H9 (cell line): ENCODE results near the gene PKP1. TPM values are rescaled to one million over a fixed set of nuclear protein-coding genes. Genes with fewer than 3 reads are reported as not detected.

Source experiments
- DNase-seq: peaks from one replicate; pipeline ENCODE4 v3.0.0-alpha.2; 2017
- H2AFZ ChIP-seq: one replicate; pipeline ENCODE4 v1.6.1; 2013; ENCODE audit warnings: mild to moderate bottlenecking, low read length, control low read depth, moderate library complexity
- H2AK5ac ChIP-seq: 2 replicates; pipeline ENCODE4 v1.6.1; 2013; ENCODE audit warnings: low read length, control low read depth, mixed read lengths; ENCODE audit not compliant: insufficient read length
- H2BK120ac ChIP-seq: one replicate; pipeline ENCODE4 v1.6.1; 2013; ENCODE audit warnings: low read depth, mild to moderate bottlenecking, low read length, control low read depth, inconsistent platforms; ENCODE audit not compliant: poor library complexity, severe bottlenecking
- H2BK12ac ChIP-seq: 2 replicates; pipeline ENCODE4 v1.6.1; 2013; ENCODE audit warnings: low read length, control low read depth, mixed read lengths, low read depth; ENCODE audit not compliant: insufficient read length
- H2BK15ac ChIP-seq: 2 replicates; pipeline ENCODE4 v1.6.1; 2013; ENCODE audit warnings: low read depth, low read length, control low read depth
- H2BK20ac ChIP-seq: one replicate; pipeline ENCODE4 v1.6.1; 2013; ENCODE audit warnings: low read depth, mild to moderate bottlenecking, low read length, control low read depth, inconsistent platforms; ENCODE audit not compliant: poor library complexity, severe bottlenecking
- H2BK5ac ChIP-seq: 2 replicates; pipeline ENCODE4 v1.6.1; 2013; ENCODE audit warnings: low read length, control low read depth, mixed read lengths; ENCODE audit not compliant: insufficient read length
- H3K14ac ChIP-seq: 2 replicates; pipeline ENCODE4 v1.6.1; 2013; ENCODE audit warnings: low read length, control low read depth; ENCODE audit not compliant: insufficient read depth
- H3K18ac ChIP-seq: 2 replicates; pipeline ENCODE4 v1.6.1; 2013; ENCODE audit warnings: low read depth, mild to moderate bottlenecking, mixed read lengths, low read length, control low read depth; ENCODE audit not compliant: insufficient read length
- H3K23ac ChIP-seq: 2 replicates; pipeline ENCODE4 v1.6.1; 2013; ENCODE audit warnings: low read length, control low read depth, mixed read lengths, low read depth; ENCODE audit not compliant: insufficient read length
- H3K23me2 ChIP-seq: 2 replicates; pipeline ENCODE4 v1.6.1; 2013; ENCODE audit warnings: low read depth, mild to moderate bottlenecking, mixed read lengths, low read length, control low read depth; ENCODE audit not compliant: insufficient read length, poor library complexity, severe bottlenecking
- H3K27ac ChIP-seq: 2 replicates; pipeline ENCODE4 v1.5.1; 2013; ENCODE audit warnings: low read length, control low read depth, mixed read lengths, low read depth; ENCODE audit not compliant: insufficient read length
- H3K27me3 ChIP-seq: 2 replicates; pipeline ENCODE4 v1.6.1; 2013; ENCODE audit warnings: low read length, control low read depth, inconsistent platforms; ENCODE audit not compliant: insufficient read depth
- H3K4ac ChIP-seq: 2 replicates; pipeline ENCODE4 v1.6.1; 2013; ENCODE audit warnings: low read depth, mild to moderate bottlenecking, control low read depth, inconsistent platforms, low read length, moderate library complexity
- H3K4me1 ChIP-seq: 2 replicates; pipeline ENCODE4 v1.6.1; 2013; ENCODE audit warnings: low read length, control low read depth, inconsistent platforms; ENCODE audit not compliant: insufficient read depth
- H3K4me2 ChIP-seq: 2 replicates; pipeline ENCODE4 v1.6.1; 2013; ENCODE audit warnings: low read length, control low read depth, mixed read lengths; ENCODE audit not compliant: insufficient read length, insufficient read depth
- H3K56ac ChIP-seq: 2 replicates; pipeline ENCODE4 v1.6.1; 2013; ENCODE audit warnings: low read depth, mild to moderate bottlenecking, mixed read lengths, low read length, control low read depth; ENCODE audit not compliant: insufficient read length
- H3K79me1 ChIP-seq: 2 replicates; pipeline ENCODE4 v1.6.1; 2013; ENCODE audit warnings: low read depth, mild to moderate bottlenecking, moderate library complexity, low read length, control low read depth, inconsistent platforms; ENCODE audit not compliant: insufficient read depth, poor library complexity, severe bottlenecking
- H3K79me2 ChIP-seq: 2 replicates; pipeline ENCODE4 v1.6.1; 2013; ENCODE audit warnings: low read length, control low read depth, inconsistent platforms; ENCODE audit not compliant: insufficient read depth
- H3K9ac ChIP-seq: 2 replicates; pipeline ENCODE4 v1.6.1; 2013; ENCODE audit warnings: low read length, control low read depth, mixed read lengths; ENCODE audit not compliant: insufficient read length; ENCODE audit errors: extremely low read depth
- H3K9me3 ChIP-seq: one replicate; pipeline ENCODE4 v1.6.1; 2013; ENCODE audit warnings: low read depth, low read length, inconsistent platforms; ENCODE audit not compliant: control insufficient read depth
- H3T11ph ChIP-seq: one replicate; pipeline ENCODE4 v1.6.1; 2013; ENCODE audit warnings: mild to moderate bottlenecking, low read length, control low read depth, inconsistent platforms
- H4K20me1 ChIP-seq: one replicate; pipeline ENCODE4 v1.6.1; 2013; ENCODE audit not compliant: control insufficient read depth, insufficient read length, insufficient read depth
- H4K5ac ChIP-seq: 2 replicates; pipeline ENCODE4 v1.6.1; 2013; ENCODE audit warnings: low read depth, mild to moderate bottlenecking, mixed read lengths, low read length, control low read depth; ENCODE audit not compliant: insufficient read length
- H4K8ac ChIP-seq: replicated peaks from 2 replicates; pipeline ENCODE4 v1.6.1; 2013; ENCODE audit warnings: low read length, control low read depth, mixed read lengths, low read depth; ENCODE audit not compliant: insufficient read length
- H4K91ac ChIP-seq: 2 replicates; pipeline ENCODE4 v1.6.1; 2013; ENCODE audit warnings: low read depth, mild to moderate bottlenecking, moderate library complexity, mixed read lengths, low read length, control low read depth; ENCODE audit not compliant: insufficient read length
- H3K27ac Mint-ChIP-seq, 3 experiments: 2 replicates in 2 of 3; 3 replicates in 1 of 3; pipeline ENCODE4 v1.8.0; 2020 to 2021; ENCODE audit warnings: mixed read lengths in 3 of 3, mild to moderate bottlenecking in 1 of 3, moderate library complexity in 1 of 3
- H3K27me3 Mint-ChIP-seq: 2 replicates; pipeline ENCODE4 v1.8.0; 2021; ENCODE audit warnings: low read depth, mild to moderate bottlenecking, moderate library complexity, mixed read lengths
- H3K36me3 Mint-ChIP-seq, 3 experiments: 2 replicates in 2 of 3; 3 replicates in 1 of 3; pipeline ENCODE4 v1.8.0; 2020 to 2021; ENCODE audit warnings: low read depth in 3 of 3, mixed read lengths in 3 of 3; ENCODE audit not compliant: insufficient read depth in 1 of 3
- H3K4me1 Mint-ChIP-seq, 2 experiments: 2 replicates each; pipeline ENCODE4 v1.8.0; 2020; ENCODE audit warnings: mixed read lengths in 2 of 2
- H3K4me3 Mint-ChIP-seq, 2 experiments: 2 replicates in 1 of 2; 3 replicates in 1 of 2; pipeline ENCODE4 v1.8.0; 2020 to 2021; ENCODE audit warnings: mild to moderate bottlenecking in 2 of 2, mixed read lengths in 2 of 2, moderate library complexity in 1 of 2
- H3K9me3 Mint-ChIP-seq, 2 experiments: 2 replicates in 1 of 2; 3 replicates in 1 of 2; pipeline ENCODE4 v1.8.0; 2020; ENCODE audit warnings: mild to moderate bottlenecking in 2 of 2, mixed read lengths in 2 of 2, moderate library complexity in 1 of 2
- CTCF ChIP-seq: fragments of 200-600 bp; sonication (generic); conservative IDR thresholded peaks from 3 replicates; pipeline ENCODE4 v1.8.0; 2021; ENCODE audit warnings: antibody characterized with exemption, mild to moderate bottlenecking
- WGBS: extraction: QIAGEN DNeasy Blood & Tissue Kit; methylation state at CpG from one replicate; pipeline ENCODE4 v1.1.7; 2013; ENCODE audit warnings: missing lambda C conversion rate, low lambda C conversion rate, mixed read lengths; ENCODE audit not compliant: insufficient read length; ENCODE audit errors: extremely low coverage; 5-methylcytosine and 5-hydroxymethylcytosine counted together
- total RNA-seq: library from RNA; stranded (reverse); gene quantifications from 2 replicates; pipeline ENCODE4 v1.2.1, GENCODE V29; 2021

PKP1 gene
- total RNA-seq, 1 experiment from 2014 or later: 0.09 TPM

- Histone ChIP-seq H4K8ac (no peak overlapping the region), H2BK15ac (no peak overlapping the region), H2AK5ac (no peak overlapping the region), H2AFZ (no peak overlapping the region), H2BK120ac (no peak overlapping the region), H3K27ac (no peak overlapping the region), H3K23ac (no peak overlapping the region), H2BK5ac (no peak overlapping the region), H3T11ph (no peak overlapping the region), H3K23me2 (no peaks in the 10 kb centered on the region), H4K91ac (no peak overlapping the region), H3K27me3 (no peaks in the 10 kb centered on the region), H3K4ac (no peak overlapping the region), H4K5ac (no peak overlapping the region), H3K14ac (no peak overlapping the region), H3K9me3 (no peaks in the 10 kb centered on the region), H3K18ac (no peak overlapping the region), H3K9ac (no peak overlapping the region), H2BK20ac (no peak overlapping the region), H3K79me2 (no peaks in the 10 kb centered on the region), H3K4me1 (no peaks in the 10 kb centered on the region), H3K4me2 (no peak overlapping the region), H3K79me1 (no peaks in the 10 kb centered on the region), H3K56ac (no peak overlapping the region), H4K20me1 (no peaks in the 10 kb centered on the region), H2BK12ac (no peak overlapping the region)
- Mint-ChIP-seq H3K9me3 (no peaks in the 10 kb centered on the region), H3K36me3 (no peaks in the 10 kb centered on the region), H3K4me3 (no peak overlapping the region), H3K27me3 (peaks cover 3% of the 10 kb centered on the region), H3K27ac (peak overlapping the region in 1 of 3 experiments; percentile 65; a peak in 1 of 7 replicates), H3K4me1 (peaks cover 0 to 4% of the 10 kb centered on the region in 2 experiments; a peak in 1 of 4 replicates)
- no CpG with 5 or more reads among the region's 11 CpGs for WGBS
- TF ChIP-seq CTCF: no peak
- DNase-seq: no peak
Observed at GRCh38 chr1:201334325-201335173, 51.2 kb downstream of the PKP1 start.
